Suprapubic skin (tissue), 3 donors: ENCODE measurements around the gene DCN.

ENCODE experiments used
- CTCF ChIP-seq, 2 donors: fragments of 200-600 bp in 1 of 2; fragments of 450-650 bp in 1 of 2; sonication (generic) in 1 of 2; IDR thresholded peaks; one replicate each; pipeline ENCODE4 v1.5.1; 2016 to 2019; ENCODE audit warnings: antibody characterized with exemption in 2 of 2, mild to moderate bottlenecking in 1 of 2, moderate library complexity in 1 of 2
- POLR2AphosphoS5 ChIP-seq, 3 donors: sonication (generic); formaldehyde crosslinking; IDR thresholded peaks; one replicate each; pipeline ENCODE4 v1.6.1; 2017; ENCODE audit warnings: antibody characterized with exemption in 3 of 3

GRCh38 chr12:91105807-91106206, 76.8 kb downstream of the DCN start:
- TF ChIP-seq CTCF (IDR thresholded peaks at IDR 0.05): no peak
- no peak for TF ChIP-seq POLR2AphosphoS5 (IDR thresholded peaks at IDR 0.05)
